GM23248 (cell line): ENCODE data around the gene GTPBP10. TPM values are rescaled to one million over a fixed set of nuclear protein-coding genes. Genes with fewer than 3 reads are reported as not detected.

Experiments
- DNase-seq: peaks from one replicate; pipeline ENCODE4 v3.0.0-alpha.2; 2015
- H2AFZ ChIP-seq: fragments of 200-600 bp; sonication (generic); 2 replicates; pipeline ENCODE4 v1.6.1; 2016; ENCODE audit warnings: antibody characterized with exemption
- H3F3A ChIP-seq: fragments of 200-600 bp; sonication (generic); 2 replicates; pipeline ENCODE4 v1.6.1; 2016; ENCODE audit warnings: mild to moderate bottlenecking, antibody characterized with exemption, mixed run types; ENCODE audit not compliant: insufficient read depth
- H3K27ac ChIP-seq: fragments of 200-600 bp; sonication (generic); 2 replicates; pipeline ENCODE4 v1.5.1; 2016; ENCODE audit warnings: mild to moderate bottlenecking
- H3K27me3 ChIP-seq: fragments of 200-600 bp; sonication (generic); replicated peaks from 2 replicates; pipeline ENCODE4 v1.6.1; 2016; ENCODE audit warnings: mild to moderate bottlenecking; ENCODE audit not compliant: insufficient read depth
- H3K36me3 ChIP-seq: fragments of 200-600 bp; sonication (generic); 2 replicates; pipeline ENCODE4 v1.6.1; 2016; ENCODE audit warnings: low read depth, mild to moderate bottlenecking
- H3K4me1 ChIP-seq: fragments of 200-600 bp; sonication (generic); 2 replicates; pipeline ENCODE4 v1.6.1; 2016; ENCODE audit warnings: mild to moderate bottlenecking; ENCODE audit not compliant: insufficient read depth
- H3K4me2 ChIP-seq: fragments of 200-600 bp; sonication (generic); one replicate; pipeline ENCODE4 v1.6.1; 2016; ENCODE audit warnings: mild to moderate bottlenecking; ENCODE audit not compliant: unreplicated experiment
- H3K4me3 ChIP-seq: fragments of 200-600 bp; sonication (generic); 2 replicates; pipeline ENCODE4 v1.5.1; 2016; ENCODE audit warnings: mild to moderate bottlenecking
- H3K79me2 ChIP-seq: fragments of 200-600 bp; sonication (generic); 2 replicates; pipeline ENCODE4 v1.6.1; 2016; ENCODE audit warnings: mild to moderate bottlenecking; ENCODE audit not compliant: insufficient read depth
- H3K9ac ChIP-seq: fragments of 200-600 bp; sonication (generic); 2 replicates; pipeline ENCODE4 v1.6.1; 2016; ENCODE audit warnings: mild to moderate bottlenecking
- H3K9me2 ChIP-seq: fragments of 200-600 bp; sonication (generic); 2 replicates; pipeline ENCODE4 v1.6.1; 2016; ENCODE audit warnings: mixed run types, mild to moderate bottlenecking, moderate library complexity; ENCODE audit not compliant: insufficient read depth
- H3K9me3 ChIP-seq: fragments of 200-600 bp; sonication (generic); one replicate; pipeline ENCODE4 v1.6.1; 2017; ENCODE audit warnings: low read depth
- H4K20me1 ChIP-seq: fragments of 200-600 bp; sonication (generic); 2 replicates; pipeline ENCODE4 v1.6.0; 2016; ENCODE audit not compliant: insufficient read depth
- EZH2 ChIP-seq: fragments of 200-600 bp; sonication (generic); IDR thresholded peaks from 2 replicates; pipeline ENCODE4 v1.6.1; 2018; ENCODE audit warnings: antibody characterized with exemption, mild to moderate bottlenecking; ENCODE audit not compliant: insufficient read depth, poor library complexity, severe bottlenecking
- EZH2phosphoT487 ChIP-seq: fragments of 200-600 bp; sonication (generic); IDR thresholded peaks from 2 replicates; pipeline ENCODE4 v1.6.1; 2018; ENCODE audit warnings: antibody characterized with exemption, moderate library complexity, mild to moderate bottlenecking, low read depth; ENCODE audit not compliant: insufficient read depth
- WGBS, 2 experiments: methylation state at CpG; one replicate each; pipeline ENCODE4 v1.1.6; 2015 to 2017; ENCODE audit warnings: low lambda C conversion rate in 2 of 2, low coverage in 1 of 2; ENCODE audit errors: missing lambda C conversion rate in 2 of 2; 5-methylcytosine and 5-hydroxymethylcytosine counted together
- in situ Hi-C: fragments of 300-500 bp; cut with MboI; formaldehyde crosslinking; loops from 2 replicates; pipeline ENCODE4 v1.15.0; 2020
- polyA plus RNA-seq: library from polyadenylated mRNA; unstranded; fragments of >200 nt; fragmentation: Nextera tagmentation; extraction: Ambion mirVana; gene quantifications from 2 replicates; pipeline ENCODE4 v1.2.1, GENCODE V29; 2016
- total RNA-seq: library from RNA; depleted of rRNA; stranded (reverse); fragments of >200 nt; shearing (Covaris generic); gene quantifications from 2 replicates; pipeline ENCODE4 v1.2.3, GENCODE V29; 2014

The GTPBP10 gene
- total and polyA plus RNA-seq, 2 experiments from 2014 or later: 15.0 to 24.6 TPM

- no peak for TF ChIP-seq EZH2phosphoT487
- no peak for TF ChIP-seq EZH2
- H3K9me2 ChIP-seq: no peaks in the 10 kb centered on the region
- peak overlapping the region; percentile 68 for H3K4me2 ChIP-seq
- DNase-seq: peak; percentile 63
- H3K27me3 ChIP-seq: no peaks in the 10 kb centered on the region
- peaks cover 34% of the 10 kb centered on the region for H3K4me1 ChIP-seq
- H2AFZ ChIP-seq: peak overlapping the region; percentile 73
- no peaks in the 10 kb centered on the region for H4K20me1 ChIP-seq
- H3K9ac ChIP-seq: peak overlapping the region; percentile 44
- peaks cover 44% of the 10 kb centered on the region for H3F3A ChIP-seq
- peak overlapping the region; percentile 41 for H3K4me3 ChIP-seq
- peak overlapping the region; percentile 85 for H3K27ac ChIP-seq
- in situ Hi-C loops: no loop called here
- no peaks in the 10 kb centered on the region for H3K79me2 ChIP-seq
- peaks cover 40% of the 10 kb centered on the region for H3K36me3 ChIP-seq
- no peaks in the 10 kb centered on the region for H3K9me3 ChIP-seq
Observed at GRCh38 chr7:90384433-90384832, 37.9 kb downstream of the GTPBP10 start.

- TF ChIP-seq EZH2: no peak
- TF ChIP-seq EZH2phosphoT487: no peak
- no peak overlapping the region for H2AFZ ChIP-seq
- peaks cover 26% of the 10 kb centered on the region for H3F3A ChIP-seq
- no peak overlapping the region for H3K9ac ChIP-seq
- peaks cover 27% of the 10 kb centered on the region for H3K4me1 ChIP-seq
- 89 to 90% methylated on average over 2 of the region's 2 CpGs for WGBS, 2 experiments
- H3K27me3 ChIP-seq: no peaks in the 10 kb centered on the region
- H3K9me3 ChIP-seq: no peaks in the 10 kb centered on the region
- DNase-seq: peak; percentile 37
- no peak overlapping the region for H3K27ac ChIP-seq
- in situ Hi-C loops: no loop called here
- H3K4me2 ChIP-seq: no peak overlapping the region
- H3K9me2 ChIP-seq: no peaks in the 10 kb centered on the region
- no peaks in the 10 kb centered on the region for H3K79me2 ChIP-seq
- no peak overlapping the region for H3K4me3 ChIP-seq
- peaks cover 14% of the 10 kb centered on the region; the same call in 1 of the 2 replicates for H3K36me3 ChIP-seq
- no peaks in the 10 kb centered on the region for H4K20me1 ChIP-seq
Observed at GRCh38 chr7:90387470-90388240, 41.1 kb downstream of the GTPBP10 start.

DNA sequence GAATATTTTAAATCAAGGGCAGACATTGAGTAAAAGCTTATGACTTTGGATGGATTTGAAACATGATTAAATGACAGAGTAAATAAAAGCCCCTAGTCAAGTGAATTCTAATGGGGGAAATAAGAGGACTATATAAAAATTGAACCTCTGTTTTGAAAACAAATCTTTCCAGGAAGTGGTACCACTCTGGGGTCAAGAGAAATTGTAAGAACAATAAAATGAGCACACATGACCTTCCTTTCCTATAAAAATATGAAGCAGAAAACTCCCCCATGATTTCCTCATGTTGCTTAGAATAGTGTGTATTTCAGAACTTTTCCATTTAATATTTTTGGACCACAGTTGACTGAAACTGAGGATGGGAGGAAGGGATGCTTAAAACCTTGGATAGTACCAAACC is 44.4 kb downstream of the GTPBP10 start:
- Histone ChIP-seq H3K9ac (no peak overlapping the region), H3K9me2 (no peaks in the 10 kb centered on the region), H3K36me3 (peaks cover 10% of the 10 kb centered on the region; the same call in 1 of the 2 replicates), H3K79me2 (no peaks in the 10 kb centered on the region), H3K4me3 (no peak overlapping the region), H3F3A (no peaks in the 10 kb centered on the region), H3K9me3 (no peaks in the 10 kb centered on the region), H3K4me1 (no peaks in the 10 kb centered on the region), H2AFZ (no peak overlapping the region), H3K27ac (no peak overlapping the region), H3K27me3 (no peaks in the 10 kb centered on the region), H4K20me1 (no peaks in the 10 kb centered on the region), H3K4me2 (no peak overlapping the region)
- DNase-seq: no peak
- in situ Hi-C loops: no loop called here
- TF ChIP-seq EZH2 (no peak), EZH2phosphoT487 (no peak)

DNA sequence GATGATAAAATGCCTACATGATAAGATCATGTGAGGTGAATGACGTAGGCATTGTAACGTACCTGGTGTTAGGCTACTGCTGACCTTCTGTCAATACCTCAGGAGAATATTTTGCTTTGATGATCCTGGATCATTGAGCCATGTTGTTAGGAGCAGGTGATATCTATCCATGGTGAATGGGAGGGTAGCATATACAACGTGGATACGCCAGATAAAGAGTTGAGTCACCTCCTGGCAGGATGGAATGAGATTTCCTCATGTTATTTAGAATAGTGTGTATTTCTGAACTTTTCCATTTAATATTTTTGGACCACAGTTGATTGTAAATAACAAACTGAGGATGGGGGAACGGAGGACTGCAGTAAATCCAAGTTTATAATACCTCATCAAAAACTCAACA is 45.0 kb downstream of the GTPBP10 start:
- in situ Hi-C loops: no loop called here
- Histone ChIP-seq H2AFZ (no peak overlapping the region), H3K79me2 (no peaks in the 10 kb centered on the region), H3K36me3 (0 out of 2 replicates have a peak, but pooled peaks cover 4% of the 10 kb centered on the region), H3F3A (no peaks in the 10 kb centered on the region), H3K4me3 (no peak overlapping the region), H3K4me1 (no peaks in the 10 kb centered on the region), H4K20me1 (no peaks in the 10 kb centered on the region), H3K27ac (no peak overlapping the region), H3K9me3 (no peaks in the 10 kb centered on the region), H3K9ac (no peak overlapping the region), H3K4me2 (no peak overlapping the region), H3K9me2 (no peaks in the 10 kb centered on the region), H3K27me3 (no peaks in the 10 kb centered on the region)
- no peak for DNase-seq
- 90 to 94% methylated on average over 5 of the region's 5 CpGs for WGBS, 2 experiments
- no peak for TF ChIP-seq EZH2phosphoT487
- TF ChIP-seq EZH2: no peak

DNA sequence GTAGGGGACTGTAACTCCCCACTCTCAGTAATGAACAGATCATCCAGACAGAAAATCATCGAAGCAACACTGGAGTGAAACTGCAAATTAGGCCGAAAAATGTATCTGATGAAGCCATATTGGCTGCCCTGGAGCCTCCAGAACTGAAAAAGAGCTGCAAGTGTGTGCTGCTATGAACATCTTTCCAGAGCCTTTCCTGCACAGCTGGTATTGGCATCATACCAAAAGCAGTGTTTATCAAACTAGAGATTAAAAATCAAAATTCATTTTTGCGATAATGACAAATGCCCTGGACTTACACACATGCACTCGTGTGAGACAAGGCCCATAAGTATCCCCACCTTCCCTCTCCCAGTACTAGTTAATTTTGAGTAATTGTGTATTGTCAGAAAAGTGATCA is 49.9 kb downstream of the GTPBP10 start:
- Histone ChIP-seq H3K4me2 (no peak overlapping the region), H3K9me3 (no peaks in the 10 kb centered on the region), H3K4me3 (no peak overlapping the region), H3K4me1 (no peaks in the 10 kb centered on the region), H3K9me2 (no peaks in the 10 kb centered on the region), H3K9ac (no peak overlapping the region), H3K36me3 (no peaks in the 10 kb centered on the region), H3K27ac (no peak overlapping the region), H3K79me2 (no peaks in the 10 kb centered on the region), H3K27me3 (no peaks in the 10 kb centered on the region), H2AFZ (no peak overlapping the region), H3F3A (peaks cover 9% of the 10 kb centered on the region), H4K20me1 (no peaks in the 10 kb centered on the region)
- no peak for DNase-seq
- 79 to 83% methylated on average over 4 of the region's 4 CpGs for WGBS, 2 experiments
- no peak for TF ChIP-seq EZH2
- TF ChIP-seq EZH2phosphoT487: no peak
- in situ Hi-C loops: no loop called here
